Measurements from ENCODE around the gene TGOLN2. TPM values are rescaled to one million over a fixed set of nuclear protein-coding genes. Genes with fewer than 3 reads are reported as not detected.

The TGOLN2 gene
- total RNA-seq, 1 experiment from 2014 or later, result 56.0 TPM

DNA sequence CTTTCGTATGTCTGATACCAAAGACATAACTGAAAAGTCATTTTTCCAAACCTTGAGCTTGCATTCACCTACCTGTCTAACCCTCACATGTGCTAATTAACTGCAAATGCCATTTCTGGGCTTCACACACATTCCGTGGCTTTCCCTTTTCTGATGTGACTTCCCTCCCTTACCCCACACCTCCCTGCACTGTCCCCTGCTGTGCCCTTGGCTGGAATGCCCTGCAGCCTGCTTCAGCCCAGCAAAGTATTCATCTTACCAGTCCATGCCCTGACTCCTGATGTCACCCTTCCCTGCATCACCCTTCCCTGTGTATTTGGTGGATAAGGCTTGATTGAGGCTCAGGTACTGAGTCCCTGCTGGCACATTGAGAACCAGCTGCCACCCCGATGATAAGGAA is 14.4 kb upstream of the TGOLN2 start:
- Histone ChIP-seq H3K36me3 (ENCODE audit: insufficient read depth, low read length, poor library complexity, severe bottlenecking) (no peaks in the 10 kb centered on the region), H3K9me3 (ENCODE audit: low read depth, low read length, poor library complexity, severe bottlenecking) (no peaks in the 10 kb centered on the region), H3K4me1 (ENCODE audit: insufficient read depth, low read length, poor library complexity, severe bottlenecking) (no peaks in the 10 kb centered on the region), H3K27ac (ENCODE audit: low read depth, low read length, poor library complexity, severe bottlenecking) (no peak overlapping the region), H3K4me3 (ENCODE audit: low read depth, low read length, poor library complexity, severe bottlenecking) (no peak overlapping the region), H3K27me3 (replicated peaks; ENCODE audit: insufficient read depth, low read depth, low read length, poor library complexity) (no peaks in the 10 kb centered on the region)
- TF ChIP-seq, protein P1, sequence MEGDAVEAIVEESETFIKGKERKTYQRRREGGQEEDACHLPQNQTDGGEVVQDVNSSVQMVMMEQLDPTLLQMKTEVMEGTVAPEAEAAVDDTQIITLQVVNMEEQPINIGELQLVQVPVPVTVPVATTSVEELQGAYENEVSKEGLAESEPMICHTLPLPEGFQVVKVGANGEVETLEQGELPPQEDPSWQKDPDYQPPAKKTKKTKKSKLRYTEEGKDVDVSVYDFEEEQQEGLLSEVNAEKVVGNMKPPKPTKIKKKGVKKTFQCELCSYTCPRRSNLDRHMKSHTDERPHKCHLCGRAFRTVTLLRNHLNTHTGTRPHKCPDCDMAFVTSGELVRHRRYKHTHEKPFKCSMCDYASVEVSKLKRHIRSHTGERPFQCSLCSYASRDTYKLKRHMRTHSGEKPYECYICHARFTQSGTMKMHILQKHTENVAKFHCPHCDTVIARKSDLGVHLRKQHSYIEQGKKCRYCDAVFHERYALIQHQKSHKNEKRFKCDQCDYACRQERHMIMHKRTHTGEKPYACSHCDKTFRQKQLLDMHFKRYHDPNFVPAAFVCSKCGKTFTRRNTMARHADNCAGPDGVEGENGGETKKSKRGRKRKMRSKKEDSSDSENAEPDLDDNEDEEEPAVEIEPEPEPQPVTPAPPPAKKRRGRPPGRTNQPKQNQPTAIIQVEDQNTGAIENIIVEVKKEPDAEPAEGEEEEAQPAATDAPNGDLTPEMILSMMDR (conservative IDR thresholded peaks at IDR 0.05; ENCODE audit: low read depth, low read length), result no peak
- no peak for TF ChIP-seq EZH2 (IDR thresholded peaks at IDR 0.05; ENCODE audit: borderline replicate concordance, low read depth, low read length, poor library complexity, severe bottlenecking)
- no peak for DNase-seq (ENCODE audit: low spot score)
- no TSS peak for BruUV-seq (replicated peaks)
- CTCF ChIA-PET, result no interaction called here
- intact Hi-C loops (cut with micrococcal nuclease; ENCODE audit: unreplicated experiment), result no loop called here
- POLR2A ChIA-PET (ENCODE audit: low non-redundant PET), result interaction anchor here (0.6 kb wide), 1 partner anchor 232 kb away, joined by 3 read pairs; no protein-coding TSS in a partner anchor

DNA sequence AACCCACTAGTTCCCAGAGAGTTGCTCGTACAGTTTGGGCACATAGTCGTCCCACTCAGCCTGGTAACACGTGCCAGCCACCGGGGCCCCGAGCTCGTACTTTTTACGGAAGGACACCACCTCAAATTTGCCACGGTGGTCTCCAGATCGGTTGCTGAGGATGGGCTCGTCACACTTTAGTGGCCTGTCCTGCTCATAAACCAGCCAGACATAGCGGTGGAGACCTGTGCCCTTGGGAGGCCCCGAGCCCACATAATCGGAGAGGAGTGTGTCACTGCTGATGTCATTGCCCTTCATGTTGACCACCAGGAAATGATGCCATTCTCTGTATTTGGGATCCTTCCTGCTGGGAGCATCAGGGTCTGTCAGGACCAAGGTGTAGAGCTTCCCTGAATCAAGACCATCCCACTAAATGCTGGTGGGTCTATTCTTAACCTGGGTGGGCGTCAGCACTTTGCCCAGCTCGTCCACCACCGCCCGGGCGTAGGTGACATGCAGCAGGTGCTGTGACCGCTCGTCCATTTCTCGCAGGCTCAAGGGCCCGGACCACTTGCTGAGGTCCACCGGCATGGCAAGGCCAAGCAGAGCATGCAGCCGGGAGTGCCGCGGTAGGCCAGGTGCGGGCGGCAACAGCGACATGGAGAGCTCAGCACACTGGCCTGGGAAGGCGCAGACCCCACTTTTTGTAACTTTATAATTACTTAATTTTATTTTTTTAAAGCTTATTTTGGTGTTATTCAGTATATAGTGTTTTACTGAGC is 13.7 kb upstream of the TGOLN2 start:
- Histone ChIP-seq H3K9me3 (ENCODE audit: low read depth, low read length, poor library complexity, severe bottlenecking) (no peaks in the 10 kb centered on the region), H3K4me1 (ENCODE audit: insufficient read depth, low read length, poor library complexity, severe bottlenecking) (no peaks in the 10 kb centered on the region), H3K27ac (ENCODE audit: low read depth, low read length, poor library complexity, severe bottlenecking) (no peak overlapping the region), H3K27me3 (replicated peaks; ENCODE audit: insufficient read depth, low read depth, low read length, poor library complexity) (no peaks in the 10 kb centered on the region), H3K4me3 (ENCODE audit: low read depth, low read length, poor library complexity, severe bottlenecking) (no peak overlapping the region), H3K36me3 (ENCODE audit: insufficient read depth, low read length, poor library complexity, severe bottlenecking) (no peaks in the 10 kb centered on the region)
- DNase-seq (ENCODE audit: low spot score), result no peak
- intact Hi-C loops (cut with micrococcal nuclease; ENCODE audit: unreplicated experiment), result no loop called here
- POLR2A ChIA-PET (ENCODE audit: low non-redundant PET), result no interaction called here
- no TSS peak for BruUV-seq (replicated peaks)
- no peak for TF ChIP-seq EZH2 (IDR thresholded peaks at IDR 0.05; ENCODE audit: borderline replicate concordance, low read depth, low read length, poor library complexity, severe bottlenecking)
- TF ChIP-seq, protein P1 (conservative IDR thresholded peaks at IDR 0.05; ENCODE audit: low read depth, low read length), result no peak
- CTCF ChIA-PET, result no interaction called here

GRCh38 chr2:85340034-85340892 is 12.5 kb upstream of the TGOLN2 start:
- intact Hi-C loops (cut with micrococcal nuclease; ENCODE audit: unreplicated experiment), result no loop called here
- ChIA-PET CTCF (no interaction called here), POLR2A (ENCODE audit: low non-redundant PET) (no interaction called here)

More at GRCh38 chr2:85340034-85340892, 12.5 kb upstream of the TGOLN2 start:
- H3K4me3 ChIP-seq (ENCODE audit: low read depth, low read length, poor library complexity, severe bottlenecking), result no peak overlapping the region
- no peaks in the 10 kb centered on the region for H3K27me3 ChIP-seq (replicated peaks; ENCODE audit: insufficient read depth, low read depth, low read length, poor library complexity)
- no peaks in the 10 kb centered on the region for H3K9me3 ChIP-seq (ENCODE audit: low read depth, low read length, poor library complexity, severe bottlenecking)
- no peak overlapping the region for H3K27ac ChIP-seq (ENCODE audit: low read depth, low read length, poor library complexity, severe bottlenecking)
- TF ChIP-seq, protein P1 (conservative IDR thresholded peaks at IDR 0.05; ENCODE audit: low read depth, low read length), result no peak
- TF ChIP-seq EZH2 (IDR thresholded peaks at IDR 0.05; ENCODE audit: borderline replicate concordance, low read depth, low read length, poor library complexity, severe bottlenecking), result no peak
- BruUV-seq (replicated peaks), result no TSS peak
- H3K36me3 ChIP-seq (ENCODE audit: insufficient read depth, low read length, poor library complexity, severe bottlenecking), result no peaks in the 10 kb centered on the region
- DNase-seq (ENCODE audit: low spot score), result no peak
- H3K4me1 ChIP-seq (ENCODE audit: insufficient read depth, low read length, poor library complexity, severe bottlenecking), result no peaks in the 10 kb centered on the region

Measured in A673 (cell line).